Measurements from ENCODE around the gene MRM2.

The MRM2 gene

GRCh38 chr7:2222516-2222915 is 19.5 kb downstream of the MRM2 start:
- H3K4me3 ChIP-seq (ENCODE audit: low read length in 2 of 2) = no peak overlapping the region
- H3K9me3 ChIP-seq (ENCODE audit: control insufficient read depth in 2 of 2, low read length in 2 of 2) = no peaks in the 10 kb centered on the region
- H3K4me1 ChIP-seq (ENCODE audit: control insufficient read depth, insufficient read depth, low read length) = no peaks in the 10 kb centered on the region
- H3K36me3 ChIP-seq (ENCODE audit: control insufficient read depth in 2 of 2, insufficient read depth in 2 of 2, low read length in 2 of 2) = peaks cover 14 to 31% of the 10 kb centered on the region in 2 donors
- no peak overlapping the region for H3K27ac ChIP-seq (ENCODE audit: low read length)
- H3K27me3 ChIP-seq (ENCODE audit: control insufficient read depth in 1 of 2, insufficient read depth in 2 of 2, low read length in 2 of 2) = no peaks in the 10 kb centered on the region
- H3K9ac ChIP-seq (ENCODE audit: low read length in 2 of 2) = no peak overlapping the region

GRCh38 chr7:2220954-2221353 is 21.1 kb downstream of the MRM2 start:
- H3K4me3 ChIP-seq (ENCODE audit: low read length in 2 of 2) = no peak overlapping the region
- no peaks in the 10 kb centered on the region for H3K9me3 ChIP-seq (ENCODE audit: control insufficient read depth in 2 of 2, low read length in 2 of 2)
- H3K27me3 ChIP-seq (ENCODE audit: control insufficient read depth in 1 of 2, insufficient read depth in 2 of 2, low read length in 2 of 2) = no peaks in the 10 kb centered on the region
- no peak overlapping the region for H3K9ac ChIP-seq (ENCODE audit: low read length in 2 of 2)
- peaks cover 26 to 45% of the 10 kb centered on the region in 2 donors for H3K36me3 ChIP-seq (ENCODE audit: control insufficient read depth in 2 of 2, insufficient read depth in 2 of 2, low read length in 2 of 2)
- H3K27ac ChIP-seq (ENCODE audit: low read length) = no peak overlapping the region
- H3K4me1 ChIP-seq (ENCODE audit: control insufficient read depth, insufficient read depth, low read length) = no peaks in the 10 kb centered on the region

GRCh38 chr7:2220506-2220905 is 21.5 kb downstream of the MRM2 start:
- Histone ChIP-seq H3K9ac (ENCODE audit: low read length in 2 of 2) (no peak overlapping the region), H3K9me3 (ENCODE audit: control insufficient read depth in 2 of 2, low read length in 2 of 2) (no peaks in the 10 kb centered on the region), H3K4me1 (ENCODE audit: control insufficient read depth, insufficient read depth, low read length) (no peaks in the 10 kb centered on the region), H3K27me3 (ENCODE audit: control insufficient read depth in 1 of 2, insufficient read depth in 2 of 2, low read length in 2 of 2) (no peaks in the 10 kb centered on the region), H3K4me3 (ENCODE audit: low read length in 2 of 2) (no peak overlapping the region), H3K36me3 (ENCODE audit: control insufficient read depth in 2 of 2, insufficient read depth in 2 of 2, low read length in 2 of 2) (peaks cover 28 to 45% of the 10 kb centered on the region in 2 donors), H3K27ac (ENCODE audit: low read length) (no peak overlapping the region)

- Histone ChIP-seq H3K9ac (ENCODE audit: low read length in 2 of 2) (no peak overlapping the region), H3K36me3 (ENCODE audit: control insufficient read depth in 2 of 2, insufficient read depth in 2 of 2, low read length in 2 of 2) (peaks cover 30 to 42% of the 10 kb centered on the region in 2 donors), H3K4me1 (ENCODE audit: control insufficient read depth, insufficient read depth, low read length) (no peaks in the 10 kb centered on the region), H3K27me3 (ENCODE audit: control insufficient read depth in 1 of 2, insufficient read depth in 2 of 2, low read length in 2 of 2) (no peaks in the 10 kb centered on the region), H3K9me3 (ENCODE audit: control insufficient read depth in 2 of 2, low read length in 2 of 2) (no peaks in the 10 kb centered on the region), H3K27ac (ENCODE audit: low read length) (no peak overlapping the region), H3K4me3 (ENCODE audit: low read length in 2 of 2) (no peak overlapping the region)
Observed at GRCh38 chr7:2220030-2220429, 22.0 kb downstream of the MRM2 start.

DNA sequence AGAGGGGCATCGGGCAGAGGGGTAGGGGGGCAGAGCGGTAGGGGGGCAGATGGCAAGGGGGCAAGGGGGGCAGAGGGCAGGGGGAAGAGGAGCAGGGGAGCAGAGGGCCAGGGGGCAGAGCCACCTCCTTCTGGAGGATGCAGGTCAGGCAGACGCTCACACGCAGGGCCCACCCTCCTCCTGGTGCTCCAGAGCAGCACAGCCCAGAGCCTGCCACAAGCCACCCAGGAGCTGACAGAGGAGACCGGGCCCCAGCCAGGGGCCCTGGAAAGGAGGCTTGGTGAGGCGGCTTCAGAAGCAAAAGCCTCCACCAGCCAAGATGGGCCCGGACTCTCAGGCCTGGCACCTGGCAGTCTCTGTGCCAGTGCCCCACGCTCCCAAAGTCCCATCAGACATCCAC is 22.4 kb downstream of the MRM2 start:
- no peak overlapping the region for H3K27ac ChIP-seq (ENCODE audit: low read length)
- no peaks in the 10 kb centered on the region for H3K27me3 ChIP-seq (ENCODE audit: control insufficient read depth in 1 of 2, insufficient read depth in 2 of 2, low read length in 2 of 2)
- H3K9me3 ChIP-seq (ENCODE audit: control insufficient read depth in 2 of 2, low read length in 2 of 2) = no peaks in the 10 kb centered on the region
- no peaks in the 10 kb centered on the region for H3K4me1 ChIP-seq (ENCODE audit: control insufficient read depth, insufficient read depth, low read length)
- H3K9ac ChIP-seq (ENCODE audit: low read length in 2 of 2) = no peak overlapping the region
- no peak overlapping the region for H3K4me3 ChIP-seq (ENCODE audit: low read length in 2 of 2)
- H3K36me3 ChIP-seq (ENCODE audit: control insufficient read depth in 2 of 2, insufficient read depth in 2 of 2, low read length in 2 of 2) = peaks cover 27 to 39% of the 10 kb centered on the region in 2 donors

DNA sequence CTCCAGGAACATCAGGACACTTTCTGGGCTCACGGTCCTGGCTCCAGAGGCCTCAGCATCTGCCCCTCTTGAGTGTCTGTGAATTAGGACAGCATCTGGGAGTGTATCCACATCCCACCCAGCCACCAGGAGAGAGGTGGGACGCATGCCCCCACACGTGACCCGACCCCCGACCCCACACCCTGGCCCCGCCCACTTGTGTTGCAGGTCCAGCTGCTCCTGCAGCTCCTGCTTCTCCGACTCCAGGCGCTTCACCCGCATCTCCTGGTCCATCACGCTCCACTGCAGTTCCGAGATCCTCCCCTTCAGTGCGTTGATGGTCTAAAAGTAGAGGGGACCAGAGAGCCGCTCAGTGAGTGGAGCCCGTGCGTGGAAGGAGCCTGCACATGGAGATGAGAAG is 22.9 kb downstream of the MRM2 start:
- H3K4me1 ChIP-seq (ENCODE audit: control insufficient read depth, insufficient read depth, low read length) = no peaks in the 10 kb centered on the region
- no peak overlapping the region for H3K9ac ChIP-seq (ENCODE audit: low read length in 2 of 2)
- no peaks in the 10 kb centered on the region for H3K9me3 ChIP-seq (ENCODE audit: control insufficient read depth in 2 of 2, low read length in 2 of 2)
- H3K36me3 ChIP-seq (ENCODE audit: control insufficient read depth in 2 of 2, insufficient read depth in 2 of 2, low read length in 2 of 2) = peaks cover 24 to 38% of the 10 kb centered on the region in 2 donors
- H3K27me3 ChIP-seq (ENCODE audit: control insufficient read depth in 1 of 2, insufficient read depth in 2 of 2, low read length in 2 of 2) = no peaks in the 10 kb centered on the region
- H3K27ac ChIP-seq (ENCODE audit: low read length) = no peak overlapping the region
- no peak overlapping the region for H3K4me3 ChIP-seq (ENCODE audit: low read length in 2 of 2)

- Histone ChIP-seq H3K36me3 (ENCODE audit: control insufficient read depth in 2 of 2, insufficient read depth in 2 of 2, low read length in 2 of 2) (peaks cover 24 to 44% of the 10 kb centered on the region in 2 donors), H3K9ac (ENCODE audit: low read length in 2 of 2) (no peak overlapping the region), H3K27me3 (ENCODE audit: control insufficient read depth in 1 of 2, insufficient read depth in 2 of 2, low read length in 2 of 2) (no peaks in the 10 kb centered on the region), H3K4me1 (ENCODE audit: control insufficient read depth, insufficient read depth, low read length) (no peaks in the 10 kb centered on the region), H3K4me3 (ENCODE audit: low read length in 2 of 2) (no peak overlapping the region), H3K27ac (ENCODE audit: low read length) (no peak overlapping the region), H3K9me3 (ENCODE audit: control insufficient read depth in 2 of 2, low read length in 2 of 2) (no peaks in the 10 kb centered on the region)
Observed at GRCh38 chr7:2218444-2218785, 23.6 kb downstream of the MRM2 start.

DNA sequence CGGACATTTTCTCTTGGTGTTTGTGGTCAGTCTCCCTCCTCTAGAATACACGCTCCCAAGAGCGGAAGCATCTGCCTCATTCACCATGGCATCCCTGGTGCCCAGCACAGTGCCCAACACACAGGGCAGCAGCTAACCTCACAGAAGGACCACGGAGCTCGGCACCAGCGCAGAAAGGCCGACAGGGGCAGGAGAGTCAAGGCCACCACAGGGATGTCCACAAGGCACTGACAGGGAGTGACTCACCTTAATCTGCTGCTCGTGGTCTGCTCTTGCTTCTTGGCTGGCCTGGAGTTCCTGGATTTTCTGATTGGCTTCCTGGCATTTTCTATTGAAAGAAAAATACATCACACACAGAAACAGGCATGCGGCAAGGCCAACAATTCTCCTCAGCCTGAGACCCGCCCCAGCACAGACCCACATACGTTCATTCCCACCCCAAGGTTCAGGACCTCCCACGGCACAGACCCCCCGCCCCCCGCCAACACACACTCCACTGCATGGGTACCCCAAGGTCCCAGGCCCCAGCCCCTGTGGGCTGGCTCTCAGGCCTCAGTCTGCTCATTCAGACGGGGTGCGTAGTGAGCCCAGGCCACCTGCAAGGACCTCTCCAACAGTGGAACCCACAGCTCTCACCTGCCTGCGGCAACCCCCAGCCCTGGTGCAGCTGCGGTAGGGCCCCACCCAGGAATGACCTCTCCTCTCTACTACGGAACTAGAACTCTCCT is 24.1 kb downstream of the MRM2 start:
- Histone ChIP-seq H3K9me3 (ENCODE audit: control insufficient read depth in 2 of 2, low read length in 2 of 2) (no peaks in the 10 kb centered on the region), H3K4me1 (ENCODE audit: control insufficient read depth, insufficient read depth, low read length) (no peaks in the 10 kb centered on the region), H3K36me3 (ENCODE audit: control insufficient read depth in 2 of 2, insufficient read depth in 2 of 2, low read length in 2 of 2) (peaks cover 24 to 49% of the 10 kb centered on the region in 2 donors), H3K27me3 (ENCODE audit: control insufficient read depth in 1 of 2, insufficient read depth in 2 of 2, low read length in 2 of 2) (no peaks in the 10 kb centered on the region), H3K27ac (ENCODE audit: low read length) (no peak overlapping the region), H3K4me3 (ENCODE audit: low read length in 2 of 2) (no peak overlapping the region), H3K9ac (ENCODE audit: low read length in 2 of 2) (no peak overlapping the region)

GRCh38 chr7:2217206-2217605 is 24.8 kb downstream of the MRM2 start:
- no peaks in the 10 kb centered on the region for H3K9me3 ChIP-seq (ENCODE audit: control insufficient read depth in 2 of 2, low read length in 2 of 2)
- no peaks in the 10 kb centered on the region for H3K27me3 ChIP-seq (ENCODE audit: control insufficient read depth in 1 of 2, insufficient read depth in 2 of 2, low read length in 2 of 2)
- H3K27ac ChIP-seq (ENCODE audit: low read length) = no peak overlapping the region
- H3K4me1 ChIP-seq (ENCODE audit: control insufficient read depth, insufficient read depth, low read length) = no peaks in the 10 kb centered on the region
- H3K4me3 ChIP-seq (ENCODE audit: low read length in 2 of 2) = no peak overlapping the region
- peaks cover 29 to 48% of the 10 kb centered on the region in 2 donors for H3K36me3 ChIP-seq (ENCODE audit: control insufficient read depth in 2 of 2, insufficient read depth in 2 of 2, low read length in 2 of 2)
- H3K9ac ChIP-seq (ENCODE audit: low read length in 2 of 2) = no peak overlapping the region

- Histone ChIP-seq H3K9me3 (ENCODE audit: control insufficient read depth in 2 of 2, low read length in 2 of 2) (no peaks in the 10 kb centered on the region), H3K9ac (ENCODE audit: low read length in 2 of 2) (no peak overlapping the region), H3K4me3 (ENCODE audit: low read length in 2 of 2) (no peak overlapping the region), H3K27ac (ENCODE audit: low read length) (no peak overlapping the region), H3K4me1 (ENCODE audit: control insufficient read depth, insufficient read depth, low read length) (no peaks in the 10 kb centered on the region), H3K36me3 (ENCODE audit: control insufficient read depth in 2 of 2, insufficient read depth in 2 of 2, low read length in 2 of 2) (peaks cover 25 to 42% of the 10 kb centered on the region in 2 donors), H3K27me3 (ENCODE audit: control insufficient read depth in 1 of 2, insufficient read depth in 2 of 2, low read length in 2 of 2) (no peaks in the 10 kb centered on the region)
Observed at GRCh38 chr7:2215851-2216250, 26.2 kb downstream of the MRM2 start.

GRCh38 chr7:2214636-2215035 is 27.4 kb downstream of the MRM2 start:
- no peak overlapping the region for H3K27ac ChIP-seq (ENCODE audit: low read length)

More at GRCh38 chr7:2214636-2215035, 27.4 kb downstream of the MRM2 start:
- Histone ChIP-seq H3K36me3 (ENCODE audit: control insufficient read depth in 2 of 2, insufficient read depth in 2 of 2, low read length in 2 of 2) (peaks cover 25 to 39% of the 10 kb centered on the region in 2 donors), H3K27me3 (ENCODE audit: control insufficient read depth in 1 of 2, insufficient read depth in 2 of 2, low read length in 2 of 2) (no peaks in the 10 kb centered on the region), H3K9me3 (ENCODE audit: control insufficient read depth in 2 of 2, low read length in 2 of 2) (no peaks in the 10 kb centered on the region), H3K4me3 (ENCODE audit: low read length in 2 of 2) (no peak overlapping the region), H3K4me1 (ENCODE audit: control insufficient read depth, insufficient read depth, low read length) (peaks cover 2% of the 10 kb centered on the region), H3K9ac (ENCODE audit: low read length in 2 of 2) (no peak overlapping the region)
